ENCODE data around the gene BBS1.

Gene BBS1

DNA sequence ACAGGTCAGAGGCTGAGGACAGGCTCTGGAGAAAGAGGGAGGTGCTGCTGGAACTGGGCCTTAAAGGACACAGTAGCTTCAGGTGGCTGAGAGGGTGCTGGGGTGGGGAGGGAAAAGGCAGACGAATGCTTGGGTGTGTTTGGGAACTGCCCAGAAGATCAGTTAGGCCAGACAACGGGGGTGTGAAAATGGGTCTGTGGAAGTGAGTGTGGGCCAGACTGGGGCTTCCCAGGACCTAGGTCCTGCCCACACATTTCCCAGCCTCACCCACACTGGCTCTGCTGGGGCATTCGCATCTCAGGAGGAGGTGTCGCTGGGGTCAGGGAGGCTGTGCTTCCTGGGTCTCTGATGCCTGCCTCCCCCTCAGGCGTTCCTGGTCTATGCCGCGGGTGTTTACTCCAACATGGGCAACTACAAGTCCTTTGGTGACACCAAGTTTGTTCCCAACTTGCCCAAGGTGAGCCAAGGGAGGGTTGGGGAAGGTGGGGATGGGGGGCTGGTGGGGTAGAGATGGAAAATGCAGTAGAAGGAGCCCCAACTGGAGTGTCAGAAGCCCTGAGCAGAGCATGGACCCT is 25.5 kb upstream of the BBS1 start:
- H3K36me3 ChIP-seq (ENCODE audit: control insufficient read depth in 4 of 4, insufficient read depth in 4 of 4, low read length in 3 of 4), result peaks cover 3 to 60% (median 34%) of the 10 kb centered on the region in 4 experiments
- no peaks in the 10 kb centered on the region for H3K27me3 ChIP-seq (replicated peaks in 2 of 5; ENCODE audit: control insufficient read depth in 4 of 5, insufficient read depth in 5 of 5, low read length in 4 of 5)
- ChIA-PET POLR2A (no interaction called here), CTCF (no interaction called here)
- H3K4me3 ChIP-seq (ENCODE audit: control insufficient read depth in 1 of 7, extremely low read depth in 1 of 7, insufficient read depth in 4 of 7, low read depth in 2 of 7, low read length in 6 of 7), result no peak overlapping the region
- H3K9me3 ChIP-seq (ENCODE audit: control extremely low read depth in 1 of 5, control insufficient read depth in 4 of 5, insufficient read depth in 2 of 5, low read depth in 1 of 5, low read length in 4 of 5), result no peaks in the 10 kb centered on the region
- no peak overlapping the region for H3K27ac ChIP-seq (ENCODE audit: insufficient read depth in 1 of 2, low read depth in 1 of 2, low read length in 2 of 2, poor library complexity in 1 of 2, severe bottlenecking in 2 of 2)
- peaks cover 2 to 8% (median 5%) of the 10 kb centered on the region in 4 experiments for H3K4me1 ChIP-seq (ENCODE audit: control extremely low read depth in 1 of 4, control insufficient read depth in 4 of 4, insufficient read depth in 4 of 4, low read length in 3 of 4)
- WGBS (ENCODE audit: insufficient coverage), result 96% methylated on average over 5 of the region's 7 CpGs
- DNase-seq, result no peak

DNA sequence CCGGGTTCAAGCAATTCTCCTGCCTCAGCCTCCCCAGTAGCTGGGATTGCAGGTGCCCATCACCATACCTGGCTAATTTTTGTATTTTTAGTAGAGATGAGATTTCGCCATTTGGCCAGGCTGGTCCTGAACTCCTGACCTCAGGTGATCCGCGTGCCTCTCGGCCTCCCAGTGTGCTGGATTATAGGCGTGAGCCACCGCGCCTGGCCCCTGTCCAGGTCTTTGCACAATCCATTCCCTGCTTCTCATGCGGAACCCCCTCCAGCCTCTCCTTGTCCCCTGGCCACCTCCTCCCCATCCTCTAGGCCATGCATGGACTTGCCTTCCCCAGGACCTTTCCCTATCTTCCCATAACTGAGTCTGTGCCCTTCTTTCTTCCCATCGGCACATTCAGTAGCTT is 21.5 kb upstream of the BBS1 start:
- H3K27ac ChIP-seq (ENCODE audit: insufficient read depth in 1 of 2, low read depth in 1 of 2, low read length in 2 of 2, poor library complexity in 1 of 2, severe bottlenecking in 2 of 2), result no peak overlapping the region
- CTCF ChIA-PET, result interaction anchor here (1.3 kb wide), 1 partner anchor 19 kb away, joined by 5 read pairs; no protein-coding TSS in a partner anchor
- H3K4me1 ChIP-seq (ENCODE audit: control extremely low read depth in 1 of 4, control insufficient read depth in 4 of 4, insufficient read depth in 4 of 4, low read length in 3 of 4), result no peaks in the 10 kb centered on the region
- WGBS (ENCODE audit: insufficient coverage), result 97% methylated on average over 9 of the region's 10 CpGs
- POLR2A ChIA-PET, result no interaction called here
- no peaks in the 10 kb centered on the region for H3K9me3 ChIP-seq (ENCODE audit: control extremely low read depth in 1 of 5, control insufficient read depth in 4 of 5, insufficient read depth in 2 of 5, low read depth in 1 of 5, low read length in 4 of 5)
- H3K27me3 ChIP-seq (replicated peaks in 2 of 5; ENCODE audit: control insufficient read depth in 4 of 5, insufficient read depth in 5 of 5, low read length in 4 of 5), result no peaks in the 10 kb centered on the region
- H3K4me3 ChIP-seq (ENCODE audit: control insufficient read depth in 1 of 7, extremely low read depth in 1 of 7, insufficient read depth in 4 of 7, low read depth in 2 of 7, low read length in 6 of 7), result no peak overlapping the region
- no peak for DNase-seq
- H3K36me3 ChIP-seq (ENCODE audit: control insufficient read depth in 4 of 4, insufficient read depth in 4 of 4, low read length in 3 of 4), result peaks cover 7 to 72% (median 46%) of the 10 kb centered on the region in 4 experiments

DNA sequence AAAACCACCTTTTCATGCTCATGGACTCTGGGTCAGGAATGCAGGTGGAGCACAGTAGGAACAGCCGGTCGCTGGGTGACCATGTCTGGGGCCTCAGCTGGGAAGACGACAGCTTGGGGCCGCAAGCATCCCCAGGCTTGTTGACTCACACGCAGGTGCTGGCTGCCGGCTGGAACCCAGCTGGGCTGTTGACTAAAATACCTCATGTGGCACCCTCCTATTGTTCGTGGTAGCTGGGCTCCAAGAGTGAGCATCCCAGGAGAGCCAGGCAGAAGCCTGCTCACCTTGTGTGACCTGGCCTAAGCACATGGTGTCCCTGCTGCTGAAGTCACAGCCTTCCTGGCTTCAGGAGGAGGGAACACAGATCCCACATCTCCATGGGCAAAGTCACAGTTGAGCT is 20.8 kb upstream of the BBS1 start:
- WGBS (ENCODE audit: insufficient coverage), result 94% methylated on average over 7 of the region's 7 CpGs

DNA sequence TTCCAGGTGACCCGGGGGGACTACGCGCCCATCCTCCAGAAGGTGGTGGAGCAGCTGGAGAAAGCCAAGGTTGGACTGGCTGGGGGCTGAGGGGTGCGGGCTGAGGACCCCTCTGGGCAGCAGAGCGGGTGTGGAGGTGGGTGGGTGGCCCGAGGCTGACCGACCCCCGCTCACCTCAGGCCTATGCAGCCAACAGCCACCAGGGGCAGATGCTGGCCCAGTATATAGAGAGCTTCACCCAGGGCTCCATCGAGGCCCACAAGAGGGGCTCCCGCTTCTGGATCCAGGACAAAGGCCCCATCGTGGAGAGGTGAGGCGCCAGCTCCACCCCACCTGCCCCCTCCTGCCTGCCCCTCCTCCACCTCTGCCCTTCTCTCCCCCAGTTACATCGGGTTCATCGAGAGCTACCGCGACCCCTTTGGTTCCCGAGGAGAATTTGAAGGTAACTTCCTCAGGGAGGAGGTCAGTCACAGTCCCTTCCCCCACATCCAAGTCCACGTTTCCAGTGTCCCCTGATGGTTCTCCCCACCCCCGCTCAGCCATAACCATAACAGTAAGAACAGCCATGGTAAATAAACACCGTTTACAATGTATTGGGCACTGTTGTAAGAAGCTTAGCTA is 19.0 kb upstream of the BBS1 start:
- CTCF ChIA-PET, result interaction anchor here (1.0 to 1.5 kb wide), 4 partner anchors 11 to 84 kb away, joined by 3 to 5 read pairs (median 4); partner anchors contain the start of genes BBS1, CTSF and DPP3

More for the DNA sequence above, 20.8 kb upstream of the BBS1 start:
- peaks cover 7 to 70% (median 45%) of the 10 kb centered on the region in 4 experiments for H3K36me3 ChIP-seq (ENCODE audit: control insufficient read depth in 4 of 4, insufficient read depth in 4 of 4, low read length in 3 of 4)
- H3K27ac ChIP-seq (ENCODE audit: insufficient read depth in 1 of 2, low read depth in 1 of 2, low read length in 2 of 2, poor library complexity in 1 of 2, severe bottlenecking in 2 of 2), result no peak overlapping the region
- DNase-seq, result no peak
- no peaks in the 10 kb centered on the region for H3K4me1 ChIP-seq (ENCODE audit: control extremely low read depth in 1 of 4, control insufficient read depth in 4 of 4, insufficient read depth in 4 of 4, low read length in 3 of 4)
- no peaks in the 10 kb centered on the region for H3K9me3 ChIP-seq (ENCODE audit: control extremely low read depth in 1 of 5, control insufficient read depth in 4 of 5, insufficient read depth in 2 of 5, low read depth in 1 of 5, low read length in 4 of 5)
- no peak overlapping the region for H3K4me3 ChIP-seq (ENCODE audit: control insufficient read depth in 1 of 7, extremely low read depth in 1 of 7, insufficient read depth in 4 of 7, low read depth in 2 of 7, low read length in 6 of 7)
- H3K27me3 ChIP-seq (replicated peaks in 2 of 5; ENCODE audit: control insufficient read depth in 4 of 5, insufficient read depth in 5 of 5, low read length in 4 of 5), result no peaks in the 10 kb centered on the region
- POLR2A ChIA-PET, result no interaction called here
- CTCF ChIA-PET, result interaction anchor here (1.3 kb wide), 2 partner anchors 19 to 35 kb away, joined by 3 to 5 read pairs; no protein-coding TSS in a partner anchor

DNA sequence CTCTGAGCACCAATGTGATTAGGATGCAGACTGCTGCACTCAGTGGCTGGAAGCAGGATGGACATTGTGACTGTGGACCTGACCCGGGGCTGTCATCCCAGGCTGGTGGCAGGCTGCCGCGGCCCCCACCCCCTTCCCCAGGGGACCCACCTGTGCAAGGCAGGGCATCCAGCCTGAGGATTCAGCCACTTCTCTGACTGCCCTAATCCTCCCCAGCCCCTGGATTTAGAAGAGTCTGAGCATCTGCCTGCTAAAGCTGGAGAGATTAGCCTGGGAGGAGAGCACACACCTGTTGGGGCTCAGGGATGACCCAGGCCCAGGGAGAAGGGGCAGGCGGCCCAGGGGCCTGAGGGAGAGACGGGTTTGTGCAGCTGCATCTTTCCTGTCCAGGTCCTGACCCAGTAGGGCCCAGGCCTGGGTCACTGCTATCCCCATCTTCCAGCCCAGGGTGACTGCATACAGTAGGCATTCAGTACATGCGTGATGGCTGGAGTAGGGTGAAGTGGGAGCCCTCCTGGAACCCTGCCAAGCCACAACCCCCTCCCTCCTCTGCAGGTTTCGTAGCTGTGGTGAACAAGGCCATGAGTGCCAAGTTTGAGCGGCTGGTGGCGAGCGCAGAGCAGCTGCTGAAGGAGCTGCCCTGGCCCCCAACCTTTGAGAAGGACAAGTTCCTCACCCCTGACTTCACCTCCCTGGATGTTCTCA is 18.1 kb upstream of the BBS1 start:
- ChIA-PET CTCF (interaction anchor here (1.0 to 1.5 kb wide), 2 partner anchors 12 to 18 kb away, joined by 3 to 4 read pairs; partner anchors contain the start of genes BBS1 and DPP3), POLR2A (no interaction called here)
- no peak overlapping the region for H3K27ac ChIP-seq (ENCODE audit: insufficient read depth in 1 of 2, low read depth in 1 of 2, low read length in 2 of 2, poor library complexity in 1 of 2, severe bottlenecking in 2 of 2)
- H3K9me3 ChIP-seq (ENCODE audit: control extremely low read depth in 1 of 5, control insufficient read depth in 4 of 5, insufficient read depth in 2 of 5, low read depth in 1 of 5, low read length in 4 of 5), result no peaks in the 10 kb centered on the region
- H3K4me3 ChIP-seq (ENCODE audit: control insufficient read depth in 1 of 7, extremely low read depth in 1 of 7, insufficient read depth in 4 of 7, low read depth in 2 of 7, low read length in 6 of 7), result no peak overlapping the region
- no peak for DNase-seq
- WGBS (ENCODE audit: insufficient coverage), result 92% methylated on average over 4 of the region's 10 CpGs
- H3K36me3 ChIP-seq (ENCODE audit: control insufficient read depth in 4 of 4, insufficient read depth in 4 of 4, low read length in 3 of 4), result peaks cover 13 to 68% (median 45%) of the 10 kb centered on the region in 4 experiments
- H3K4me1 ChIP-seq (ENCODE audit: control extremely low read depth in 1 of 4, control insufficient read depth in 4 of 4, insufficient read depth in 4 of 4, low read length in 3 of 4), result no peaks in the 10 kb centered on the region
- no peaks in the 10 kb centered on the region for H3K27me3 ChIP-seq (replicated peaks in 2 of 5; ENCODE audit: control insufficient read depth in 4 of 5, insufficient read depth in 5 of 5, low read length in 4 of 5)

More for the DNA sequence above, 19.0 kb upstream of the BBS1 start:
- POLR2A ChIA-PET, result no interaction called here
- Histone ChIP-seq H3K4me1 (ENCODE audit: control extremely low read depth in 1 of 4, control insufficient read depth in 4 of 4, insufficient read depth in 4 of 4, low read length in 3 of 4) (no peaks in the 10 kb centered on the region), H3K36me3 (ENCODE audit: control insufficient read depth in 4 of 4, insufficient read depth in 4 of 4, low read length in 3 of 4) (peaks cover 12 to 69% (median 44%) of the 10 kb centered on the region in 4 experiments), H3K27me3 (replicated peaks in 2 of 5; ENCODE audit: control insufficient read depth in 4 of 5, insufficient read depth in 5 of 5, low read length in 4 of 5) (no peaks in the 10 kb centered on the region), H3K4me3 (ENCODE audit: control insufficient read depth in 1 of 7, extremely low read depth in 1 of 7, insufficient read depth in 4 of 7, low read depth in 2 of 7, low read length in 6 of 7) (no peak overlapping the region), H3K9me3 (ENCODE audit: control extremely low read depth in 1 of 5, control insufficient read depth in 4 of 5, insufficient read depth in 2 of 5, low read depth in 1 of 5, low read length in 4 of 5) (no peaks in the 10 kb centered on the region), H3K27ac (ENCODE audit: insufficient read depth in 1 of 2, low read depth in 1 of 2, low read length in 2 of 2, poor library complexity in 1 of 2, severe bottlenecking in 2 of 2) (no peak overlapping the region)
- no peak for DNase-seq
- WGBS (ENCODE audit: insufficient coverage), result 90% methylated on average over 13 of the region's 20 CpGs

DNA sequence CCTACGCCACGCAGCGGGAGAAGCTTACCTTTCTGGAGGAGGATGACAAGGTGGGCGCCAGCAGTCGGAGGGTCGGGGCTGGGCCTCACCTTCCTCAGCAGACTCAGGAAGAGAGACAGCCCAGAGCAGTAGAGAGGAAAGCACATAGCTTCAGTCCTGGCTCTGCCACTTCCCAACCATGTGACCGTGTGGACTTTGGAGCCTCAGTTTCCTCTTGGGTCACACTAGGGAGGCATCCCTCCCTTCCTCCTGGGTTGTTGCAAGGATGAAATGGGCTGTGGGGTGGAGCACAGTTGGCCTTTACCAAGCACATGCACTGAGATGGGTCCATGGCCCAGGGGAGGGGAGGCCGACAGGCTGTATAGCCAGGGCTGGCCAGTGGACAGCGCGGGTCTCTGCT is 17.3 kb upstream of the BBS1 start:
- DNase-seq, result no peak
- H3K36me3 ChIP-seq (ENCODE audit: control insufficient read depth in 4 of 4, insufficient read depth in 4 of 4, low read length in 3 of 4), result peaks cover 13 to 61% (median 40%) of the 10 kb centered on the region in 4 experiments
- H3K9me3 ChIP-seq (ENCODE audit: control extremely low read depth in 1 of 5, control insufficient read depth in 4 of 5, insufficient read depth in 2 of 5, low read depth in 1 of 5, low read length in 4 of 5), result no peaks in the 10 kb centered on the region
- H3K4me3 ChIP-seq (ENCODE audit: control insufficient read depth in 1 of 7, extremely low read depth in 1 of 7, insufficient read depth in 4 of 7, low read depth in 2 of 7, low read length in 6 of 7), result no peak overlapping the region
- 95% methylated on average over 10 of the region's 10 CpGs for WGBS (ENCODE audit: insufficient coverage)
- CTCF ChIA-PET, result interaction anchor here (0.5 to 1.3 kb wide), 2 partner anchors 10 to 150 kb away, joined by 3 to 4 read pairs; no protein-coding TSS in a partner anchor
- no peaks in the 10 kb centered on the region for H3K27me3 ChIP-seq (replicated peaks in 2 of 5; ENCODE audit: control insufficient read depth in 4 of 5, insufficient read depth in 5 of 5, low read length in 4 of 5)
- POLR2A ChIA-PET, result no interaction called here
- H3K4me1 ChIP-seq (ENCODE audit: control extremely low read depth in 1 of 4, control insufficient read depth in 4 of 4, insufficient read depth in 4 of 4, low read length in 3 of 4), result no peaks in the 10 kb centered on the region
- no peak overlapping the region for H3K27ac ChIP-seq (ENCODE audit: insufficient read depth in 1 of 2, low read depth in 1 of 2, low read length in 2 of 2, poor library complexity in 1 of 2, severe bottlenecking in 2 of 2)

DNA sequence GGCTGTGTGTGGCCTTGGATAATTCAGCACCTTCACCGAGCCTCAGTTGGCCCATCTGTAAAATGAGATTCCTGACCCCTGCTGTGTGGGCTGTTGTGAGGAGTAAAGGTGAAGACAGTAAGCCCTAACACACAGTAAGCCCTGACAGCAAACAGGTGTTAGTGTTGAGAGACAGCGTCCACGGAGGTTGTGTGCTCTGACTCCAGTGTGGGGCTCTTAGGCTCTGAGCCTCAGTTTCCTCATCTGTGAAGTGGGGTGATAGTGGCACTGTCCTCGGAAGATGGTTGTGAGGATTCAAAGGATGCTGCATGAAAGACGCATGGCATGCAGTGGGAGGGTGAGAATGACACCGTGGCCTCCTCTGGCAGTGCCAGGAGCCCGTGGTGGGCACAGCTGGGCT is 16.0 kb upstream of the BBS1 start:
- POLR2A ChIA-PET, result no interaction called here
- H3K27ac ChIP-seq (ENCODE audit: insufficient read depth in 1 of 2, low read depth in 1 of 2, low read length in 2 of 2, poor library complexity in 1 of 2, severe bottlenecking in 2 of 2), result no peak overlapping the region
- 100% methylated on average over 2 of the region's 7 CpGs for WGBS (ENCODE audit: insufficient coverage)
- no peaks in the 10 kb centered on the region for H3K27me3 ChIP-seq (replicated peaks in 2 of 5; ENCODE audit: control insufficient read depth in 4 of 5, insufficient read depth in 5 of 5, low read length in 4 of 5)
- H3K4me1 ChIP-seq (ENCODE audit: control extremely low read depth in 1 of 4, control insufficient read depth in 4 of 4, insufficient read depth in 4 of 4, low read length in 3 of 4), result no peaks in the 10 kb centered on the region
- CTCF ChIA-PET, result interaction anchor here (1.3 kb wide), 1 partner anchor 8 kb away, joined by 4 read pairs; no protein-coding TSS in a partner anchor
- no peak for DNase-seq
- peaks cover 16 to 56% (median 34%) of the 10 kb centered on the region in 4 experiments for H3K36me3 ChIP-seq (ENCODE audit: control insufficient read depth in 4 of 4, insufficient read depth in 4 of 4, low read length in 3 of 4)
- H3K4me3 ChIP-seq (ENCODE audit: control insufficient read depth in 1 of 7, extremely low read depth in 1 of 7, insufficient read depth in 4 of 7, low read depth in 2 of 7, low read length in 6 of 7), result no peak overlapping the region
- H3K9me3 ChIP-seq (ENCODE audit: control extremely low read depth in 1 of 5, control insufficient read depth in 4 of 5, insufficient read depth in 2 of 5, low read depth in 1 of 5, low read length in 4 of 5), result no peaks in the 10 kb centered on the region
